ENCODE results near the gene DNPH1.

The DNPH1 gene

GRCh38 chr6:43203718-43204095 is 25.6 kb downstream of the DNPH1 start:
- no peak for DNase-seq (ENCODE audit: low read depth)
- no peak overlapping the region for H3K4me3 ChIP-seq (ENCODE audit: control insufficient read depth, low read depth, low read length)
- no peak for TF ChIP-seq CTCF (IDR thresholded peaks at IDR 0.05; ENCODE audit: control insufficient read depth, insufficient read depth, low read depth, low read length, missing control alignments)

GRCh38 chr6:43203029-43203717 is 26.1 kb downstream of the DNPH1 start:
- TF ChIP-seq CTCF (IDR thresholded peaks at IDR 0.05; ENCODE audit: control insufficient read depth, insufficient read depth, low read depth, low read length, missing control alignments) = no peak
- no peak for DNase-seq (ENCODE audit: low read depth)
- no peak overlapping the region for H3K4me3 ChIP-seq (ENCODE audit: control insufficient read depth, low read depth, low read length)

- DNase-seq (ENCODE audit: low read depth) = no peak
- TF ChIP-seq CTCF (IDR thresholded peaks at IDR 0.05; ENCODE audit: control insufficient read depth, insufficient read depth, low read depth, low read length, missing control alignments) = no peak
- no peak overlapping the region for H3K4me3 ChIP-seq (ENCODE audit: control insufficient read depth, low read depth, low read length)
Observed at GRCh38 chr6:43202451-43202850, 26.8 kb downstream of the DNPH1 start.

GRCh38 chr6:43200541-43200940 is 28.7 kb downstream of the DNPH1 start:
- TF ChIP-seq CTCF (IDR thresholded peaks at IDR 0.05; ENCODE audit: control insufficient read depth, insufficient read depth, low read depth, low read length, missing control alignments) = no peak
- H3K4me3 ChIP-seq (ENCODE audit: control insufficient read depth, low read depth, low read length) = no peak overlapping the region
- DNase-seq (ENCODE audit: low read depth) = no peak

- TF ChIP-seq CTCF (IDR thresholded peaks at IDR 0.05; ENCODE audit: control insufficient read depth, insufficient read depth, low read depth, low read length, missing control alignments) = no peak
- DNase-seq (ENCODE audit: low read depth) = no peak
- no peak overlapping the region for H3K4me3 ChIP-seq (ENCODE audit: control insufficient read depth, low read depth, low read length)
Observed at GRCh38 chr6:43199912-43200311, 29.4 kb downstream of the DNPH1 start.

- no peak overlapping the region for H3K4me3 ChIP-seq (ENCODE audit: control insufficient read depth, low read depth, low read length)
- no peak for TF ChIP-seq CTCF (IDR thresholded peaks at IDR 0.05; ENCODE audit: control insufficient read depth, insufficient read depth, low read depth, low read length, missing control alignments)
- DNase-seq (ENCODE audit: low read depth) = no peak
Observed at GRCh38 chr6:43196337-43196736, 32.9 kb downstream of the DNPH1 start.

All from AG09309 (cell line).